Gastroesophageal sphincter (tissue), 3 donors: ENCODE results near the gene SOX13.

Experiments
- EP300 ChIP-seq: sonication (generic); formaldehyde crosslinking; IDR thresholded peaks from one replicate; pipeline ENCODE4 v1.6.1; 2017; ENCODE audit warnings: antibody characterized with exemption, mild to moderate bottlenecking
- POLR2A ChIP-seq, 2 donors: fragments of 450-650 bp; IDR thresholded peaks; one replicate each; pipeline ENCODE4 v1.6.1; 2017; ENCODE audit warnings: antibody characterized with exemption in 2 of 2, mild to moderate bottlenecking in 2 of 2, moderate library complexity in 1 of 2
- POLR2AphosphoS5 ChIP-seq: sonication (generic); formaldehyde crosslinking; IDR thresholded peaks from one replicate; pipeline ENCODE4 v1.6.1; 2017; ENCODE audit warnings: antibody characterized with exemption
- TF ChIP-seq, protein P1 (sequence below), 4 experiments: fragments of 200-600 bp in 2 of 4; fragments of 450-650 bp in 2 of 4; sonication (generic) in 1 of 4; IDR thresholded peaks; one replicate each; pipeline ENCODE4 v1.5.1; 2017 to 2019; ENCODE audit warnings: antibody characterized with exemption in 4 of 4, mild to moderate bottlenecking in 2 of 4, moderate library complexity in 2 of 4

GRCh38 chr1:204067935-204068334, 5.0 kb upstream of the SOX13 start:
- TF ChIP-seq, protein P1, sequence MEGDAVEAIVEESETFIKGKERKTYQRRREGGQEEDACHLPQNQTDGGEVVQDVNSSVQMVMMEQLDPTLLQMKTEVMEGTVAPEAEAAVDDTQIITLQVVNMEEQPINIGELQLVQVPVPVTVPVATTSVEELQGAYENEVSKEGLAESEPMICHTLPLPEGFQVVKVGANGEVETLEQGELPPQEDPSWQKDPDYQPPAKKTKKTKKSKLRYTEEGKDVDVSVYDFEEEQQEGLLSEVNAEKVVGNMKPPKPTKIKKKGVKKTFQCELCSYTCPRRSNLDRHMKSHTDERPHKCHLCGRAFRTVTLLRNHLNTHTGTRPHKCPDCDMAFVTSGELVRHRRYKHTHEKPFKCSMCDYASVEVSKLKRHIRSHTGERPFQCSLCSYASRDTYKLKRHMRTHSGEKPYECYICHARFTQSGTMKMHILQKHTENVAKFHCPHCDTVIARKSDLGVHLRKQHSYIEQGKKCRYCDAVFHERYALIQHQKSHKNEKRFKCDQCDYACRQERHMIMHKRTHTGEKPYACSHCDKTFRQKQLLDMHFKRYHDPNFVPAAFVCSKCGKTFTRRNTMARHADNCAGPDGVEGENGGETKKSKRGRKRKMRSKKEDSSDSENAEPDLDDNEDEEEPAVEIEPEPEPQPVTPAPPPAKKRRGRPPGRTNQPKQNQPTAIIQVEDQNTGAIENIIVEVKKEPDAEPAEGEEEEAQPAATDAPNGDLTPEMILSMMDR (IDR thresholded peaks at IDR 0.05), result no peak
- TF ChIP-seq POLR2A (IDR thresholded peaks at IDR 0.05) (no peak), POLR2AphosphoS5 (no peak), EP300 (no peak)
